ENCODE data around the gene KRT31. TPM values are rescaled to one million over a fixed set of nuclear protein-coding genes. Genes with fewer than 3 reads are reported as not detected.
"Not testable (repeated sequence)": the region's sequence is repeated elsewhere in the genome, so short reads cannot be mapped to it uniquely, and the experiment has no call there.

Gene KRT31
- polyA plus RNA-seq, 1 donor = not detected

DNA sequence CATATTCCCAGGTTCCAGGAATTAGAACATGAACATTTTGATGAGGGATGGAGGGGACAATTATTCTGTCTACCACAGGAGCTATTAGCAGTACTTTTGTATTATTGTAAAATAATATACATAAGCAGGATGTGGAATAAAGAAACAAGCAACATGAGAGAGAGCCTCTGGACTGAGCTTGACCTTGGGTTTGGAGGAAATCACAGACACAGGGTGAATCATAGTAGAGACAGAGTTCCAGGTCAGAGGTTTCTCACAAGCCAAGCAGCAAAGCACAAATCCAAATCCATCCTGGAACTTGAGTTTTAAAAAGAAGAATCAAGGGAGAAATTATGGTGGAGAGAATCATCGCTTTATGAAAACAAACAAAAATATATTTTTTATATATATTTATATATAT lies 5.1 kb downstream of the KRT31 start:
- no CpG with 5 or more reads among the region's 1 CpG for WGBS (ENCODE audit: insufficient coverage, low lambda C conversion rate)
- no peak for DNase-seq
- Histone ChIP-seq H3K27ac (ENCODE audit: low read length) (no peak overlapping the region), H3K27me3 (ENCODE audit: control insufficient read depth, insufficient read depth, low read length) (peaks cover 2% of the 10 kb centered on the region), H3K4me3 (ENCODE audit: low read length) (no peak overlapping the region), H3K9me3 (ENCODE audit: control insufficient read depth, low read depth, low read length) (no peaks in the 10 kb centered on the region), H3K4me1 (ENCODE audit: control insufficient read depth, insufficient read depth, low read length) (no peaks in the 10 kb centered on the region), H3K36me3 (ENCODE audit: control insufficient read depth, insufficient read depth, low read length) (no peaks in the 10 kb centered on the region)

- H3K27me3 ChIP-seq (ENCODE audit: control insufficient read depth, insufficient read depth, low read length) = peaks cover 2% of the 10 kb centered on the region
- WGBS (ENCODE audit: insufficient coverage, low lambda C conversion rate) = 46% methylated on average over 2 of the region's 2 CpGs
- no peaks in the 10 kb centered on the region for H3K36me3 ChIP-seq (ENCODE audit: control insufficient read depth, insufficient read depth, low read length)
- H3K4me3 ChIP-seq (ENCODE audit: low read length) = no peak overlapping the region
- no peaks in the 10 kb centered on the region for H3K9me3 ChIP-seq (ENCODE audit: control insufficient read depth, low read depth, low read length)
- no peak overlapping the region for H3K27ac ChIP-seq (ENCODE audit: low read length)
- H3K4me1 ChIP-seq (ENCODE audit: control insufficient read depth, insufficient read depth, low read length) = no peaks in the 10 kb centered on the region
- DNase-seq = no peak
Measured at GRCh38 chr17:41391535-41391934, 5.9 kb downstream of the KRT31 start.

- Histone ChIP-seq H3K36me3 (ENCODE audit: control insufficient read depth, insufficient read depth, low read length) (no peaks in the 10 kb centered on the region), H3K27ac (ENCODE audit: low read length) (no peak overlapping the region), H3K9me3 (ENCODE audit: control insufficient read depth, low read depth, low read length) (no peaks in the 10 kb centered on the region), H3K4me3 (ENCODE audit: low read length) (no peak overlapping the region), H3K4me1 (ENCODE audit: control insufficient read depth, insufficient read depth, low read length) (no peaks in the 10 kb centered on the region), H3K27me3 (ENCODE audit: control insufficient read depth, insufficient read depth, low read length) (peaks cover 2% of the 10 kb centered on the region)
- DNase-seq = peak in 1 of 2 donors; percentile 43
- WGBS (ENCODE audit: insufficient coverage, low lambda C conversion rate) = 0% methylated on average over 1 of the region's 7 CpGs
Measured at GRCh38 chr17:41390411-41390938, 6.9 kb downstream of the KRT31 start.

DNA sequence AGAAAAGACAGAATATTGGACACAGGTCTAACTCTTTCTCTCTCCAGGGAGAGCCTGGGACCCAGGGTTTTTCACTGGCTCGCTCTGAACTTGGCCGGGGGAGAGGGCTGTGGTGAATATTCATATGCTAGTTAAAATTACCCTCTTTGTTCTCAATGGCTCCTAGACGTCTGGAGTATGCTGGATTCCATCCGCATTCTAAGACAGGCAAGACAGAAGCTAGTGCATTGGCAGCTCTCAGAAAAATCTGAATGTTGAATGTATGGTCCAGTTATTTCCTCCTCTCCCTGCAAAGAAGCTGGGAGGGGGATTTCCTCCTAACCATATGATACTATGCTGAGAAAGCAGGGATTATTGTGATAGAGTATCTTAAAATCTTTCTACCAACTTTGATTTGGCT lies 9.7 kb downstream of the KRT31 start:
- DNase-seq = no peak
- Histone ChIP-seq H3K4me1 (ENCODE audit: control insufficient read depth, insufficient read depth, low read length) (no peaks in the 10 kb centered on the region), H3K9me3 (ENCODE audit: control insufficient read depth, low read depth, low read length) (no peaks in the 10 kb centered on the region), H3K27ac (ENCODE audit: low read length) (no peak overlapping the region), H3K36me3 (ENCODE audit: control insufficient read depth, insufficient read depth, low read length) (no peaks in the 10 kb centered on the region), H3K4me3 (ENCODE audit: low read length) (no peak overlapping the region), H3K27me3 (ENCODE audit: control insufficient read depth, insufficient read depth, low read length) (no peaks in the 10 kb centered on the region)
- WGBS (ENCODE audit: insufficient coverage, low lambda C conversion rate) = no CpG with 5 or more reads among the region's 4 CpGs

DNA sequence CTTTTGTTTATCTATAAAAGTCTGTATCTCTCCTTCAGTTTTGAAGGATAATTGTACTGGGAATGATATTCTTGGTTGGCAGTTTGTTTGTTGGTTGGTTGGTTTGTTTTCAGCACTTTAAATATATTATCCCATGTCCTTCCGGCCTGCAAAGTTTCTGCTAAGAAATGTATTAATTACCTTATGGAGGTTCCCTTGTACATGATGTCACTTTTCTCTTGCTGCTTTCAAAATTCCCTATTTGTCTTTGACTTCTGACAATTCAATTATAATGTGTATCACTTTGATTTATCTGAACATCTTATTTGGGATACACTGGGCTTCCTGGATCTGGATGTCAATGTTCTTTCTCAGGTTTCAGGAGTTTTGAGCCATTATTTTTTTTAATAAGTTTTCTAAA lies 11.2 kb downstream of the KRT31 start:
- Histone ChIP-seq H3K36me3 (ENCODE audit: control insufficient read depth, insufficient read depth, low read length) (no peaks in the 10 kb centered on the region), H3K4me3 (ENCODE audit: low read length) (no peak overlapping the region), H3K27ac (ENCODE audit: low read length) (no peak overlapping the region), H3K4me1 (ENCODE audit: control insufficient read depth, insufficient read depth, low read length) (no peaks in the 10 kb centered on the region), H3K9me3 (ENCODE audit: control insufficient read depth, low read depth, low read length) (no peaks in the 10 kb centered on the region), H3K27me3 (ENCODE audit: control insufficient read depth, insufficient read depth, low read length) (peaks cover 2% of the 10 kb centered on the region)
- WGBS (ENCODE audit: insufficient coverage, low lambda C conversion rate) = no CpG with 5 or more reads among the region's 1 CpG
- no peak for DNase-seq

DNA sequence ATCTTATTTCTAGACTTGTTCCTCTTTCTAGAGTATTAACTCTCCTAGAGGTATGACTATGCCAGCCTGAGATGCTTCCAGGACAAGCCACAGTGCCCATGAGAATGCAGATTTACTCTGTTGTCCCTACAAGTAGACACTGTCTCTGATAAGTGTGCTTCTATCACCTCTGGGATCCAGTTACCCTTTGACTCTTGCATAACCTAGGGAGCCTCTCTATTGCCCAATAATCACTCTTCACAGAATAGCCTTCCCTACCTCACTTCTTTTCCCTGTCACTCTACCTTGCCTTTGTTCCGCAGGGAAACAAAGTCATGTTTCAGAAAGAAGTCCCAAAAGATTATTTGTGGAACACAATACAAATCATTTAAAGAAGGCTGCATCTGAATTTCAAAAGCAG lies 13.7 kb downstream of the KRT31 start:
- H3K27me3 ChIP-seq (ENCODE audit: control insufficient read depth, insufficient read depth, low read length) = peaks cover 2% of the 10 kb centered on the region
- H3K4me1 ChIP-seq (ENCODE audit: control insufficient read depth, insufficient read depth, low read length) = no peaks in the 10 kb centered on the region
- H3K9me3 ChIP-seq (ENCODE audit: control insufficient read depth, low read depth, low read length) = no peaks in the 10 kb centered on the region
- DNase-seq = no peak
- no peak overlapping the region for H3K27ac ChIP-seq (ENCODE audit: low read length)
- 90% methylated on average over 1 of the region's 1 CpG for WGBS (ENCODE audit: insufficient coverage, low lambda C conversion rate)
- H3K4me3 ChIP-seq (ENCODE audit: low read length) = no peak overlapping the region
- no peaks in the 10 kb centered on the region for H3K36me3 ChIP-seq (ENCODE audit: control insufficient read depth, insufficient read depth, low read length)

- Histone ChIP-seq H3K27me3 (ENCODE audit: control insufficient read depth, insufficient read depth, low read length) (peaks cover 2% of the 10 kb centered on the region), H3K36me3 (ENCODE audit: control insufficient read depth, insufficient read depth, low read length) (no peaks in the 10 kb centered on the region), H3K4me3 (ENCODE audit: low read length) (no peak overlapping the region), H3K27ac (ENCODE audit: low read length) (no peak overlapping the region), H3K9me3 (ENCODE audit: control insufficient read depth, low read depth, low read length) (no peaks in the 10 kb centered on the region), H3K4me1 (ENCODE audit: control insufficient read depth, insufficient read depth, low read length) (no peaks in the 10 kb centered on the region)
- no CpG with 5 or more reads among the region's 1 CpG for WGBS (ENCODE audit: insufficient coverage, low lambda C conversion rate)
- no peak for DNase-seq
Measured at GRCh38 chr17:41382394-41382793, 15.0 kb downstream of the KRT31 start.

DNA sequence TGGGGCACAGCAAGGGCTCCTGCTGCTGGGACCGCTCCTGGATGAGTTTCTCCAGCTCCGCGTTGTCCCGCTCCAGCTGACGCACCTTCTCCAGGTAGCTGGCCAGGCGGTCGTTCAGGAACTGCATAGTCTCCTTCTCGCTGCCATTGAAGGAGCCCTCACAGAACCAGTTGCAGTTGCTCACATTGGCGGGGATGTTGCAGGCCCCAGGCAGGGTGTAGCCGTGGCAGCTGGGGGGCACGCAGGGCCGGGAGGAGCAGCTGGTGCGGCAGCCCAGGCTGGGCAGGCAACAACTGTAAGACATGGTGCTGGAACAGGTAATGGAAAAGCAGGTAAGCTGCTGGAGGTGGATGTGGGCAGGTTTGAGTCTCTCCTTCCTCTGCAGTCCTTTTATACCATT lies 15.5 kb downstream of the KRT31 start, which contains the start of gene KRT34:
TSS of gene KRT34 (minus strand) at position 364 of the 400 bp plus-strand sequence. CDS start at position 304, 60 bp downstream.
- H3K4me1 ChIP-seq (ENCODE audit: control insufficient read depth, insufficient read depth, low read length); H3K4me3 ChIP-seq (ENCODE audit: low read length); DNase-seq; H3K36me3 ChIP-seq (ENCODE audit: control insufficient read depth, insufficient read depth, low read length); H3K27ac ChIP-seq (ENCODE audit: low read length); H3K9me3 ChIP-seq (ENCODE audit: control insufficient read depth, low read depth, low read length); H3K27me3 ChIP-seq (ENCODE audit: control insufficient read depth, insufficient read depth, low read length): not testable (repeated sequence)
- no CpG with 5 or more reads among the region's 13 CpGs for WGBS (ENCODE audit: insufficient coverage, low lambda C conversion rate)

GRCh38 chr17:41380091-41380490 lies 17.3 kb downstream of the KRT31 start:
- not testable (repeated sequence) for H3K27ac ChIP-seq (ENCODE audit: low read length); H3K4me1 ChIP-seq (ENCODE audit: control insufficient read depth, insufficient read depth, low read length); H3K9me3 ChIP-seq (ENCODE audit: control insufficient read depth, low read depth, low read length); H3K36me3 ChIP-seq (ENCODE audit: control insufficient read depth, insufficient read depth, low read length); DNase-seq; H3K4me3 ChIP-seq (ENCODE audit: low read length); H3K27me3 ChIP-seq (ENCODE audit: control insufficient read depth, insufficient read depth, low read length)
- WGBS (ENCODE audit: insufficient coverage, low lambda C conversion rate) = no CpG with 5 or more reads among the region's 7 CpGs

GRCh38 chr17:41377546-41377945 lies 19.9 kb downstream of the KRT31 start:
- Histone ChIP-seq H3K27me3 (ENCODE audit: control insufficient read depth, insufficient read depth, low read length) (peaks cover 7% of the 10 kb centered on the region), H3K9me3 (ENCODE audit: control insufficient read depth, low read depth, low read length) (no peaks in the 10 kb centered on the region), H3K4me1 (ENCODE audit: control insufficient read depth, insufficient read depth, low read length) (no peaks in the 10 kb centered on the region), H3K4me3 (ENCODE audit: low read length) (no peak overlapping the region), H3K27ac (ENCODE audit: low read length) (no peak overlapping the region), H3K36me3 (ENCODE audit: control insufficient read depth, insufficient read depth, low read length) (no peaks in the 10 kb centered on the region)
- no peak for DNase-seq
- no CpG with 5 or more reads among the region's 2 CpGs for WGBS (ENCODE audit: insufficient coverage, low lambda C conversion rate)

- no peaks in the 10 kb centered on the region for H3K9me3 ChIP-seq (ENCODE audit: control insufficient read depth, low read depth, low read length)
- no peak within 1 kb of the TSS for H3K27ac ChIP-seq (ENCODE audit: low read length)
- H3K4me1 ChIP-seq (ENCODE audit: control insufficient read depth, insufficient read depth, low read length) = no peaks in the 10 kb centered on the region
- no CpG with 5 or more reads among the region's 1 CpG for WGBS (ENCODE audit: insufficient coverage, low lambda C conversion rate)
- DNase-seq = no peak
- no peak within 1 kb of the TSS for H3K4me3 ChIP-seq (ENCODE audit: low read length)
- H3K27me3 ChIP-seq (ENCODE audit: control insufficient read depth, insufficient read depth, low read length) = peaks cover 6% of the 10 kb centered on the region
- H3K36me3 ChIP-seq (ENCODE audit: control insufficient read depth, insufficient read depth, low read length) = no peaks in the 10 kb centered on the region
Measured at GRCh38 chr17:41369713-41370112, 27.7 kb downstream of the KRT31 start, which contains the start of gene KRT33B. Gene KRT33B, minus strand, starts transcription at chr17:41369813. Its CDS starts 63 bp downstream, at chr17:41369750.

Data from large intestine (tissue), 3 donors.